GM21723 (cell line): ENCODE results near the gene SLC8A1.

ENCODE experiments used
- ATAC-seq: cut with Tn5 transposase; IDR thresholded peaks from one replicate; pipeline ENCODE4 v1.9.1; 2021; ENCODE audit warnings: mild to moderate bottlenecking, moderate library complexity; ENCODE audit not compliant: unreplicated experiment

The SLC8A1 gene

DNA sequence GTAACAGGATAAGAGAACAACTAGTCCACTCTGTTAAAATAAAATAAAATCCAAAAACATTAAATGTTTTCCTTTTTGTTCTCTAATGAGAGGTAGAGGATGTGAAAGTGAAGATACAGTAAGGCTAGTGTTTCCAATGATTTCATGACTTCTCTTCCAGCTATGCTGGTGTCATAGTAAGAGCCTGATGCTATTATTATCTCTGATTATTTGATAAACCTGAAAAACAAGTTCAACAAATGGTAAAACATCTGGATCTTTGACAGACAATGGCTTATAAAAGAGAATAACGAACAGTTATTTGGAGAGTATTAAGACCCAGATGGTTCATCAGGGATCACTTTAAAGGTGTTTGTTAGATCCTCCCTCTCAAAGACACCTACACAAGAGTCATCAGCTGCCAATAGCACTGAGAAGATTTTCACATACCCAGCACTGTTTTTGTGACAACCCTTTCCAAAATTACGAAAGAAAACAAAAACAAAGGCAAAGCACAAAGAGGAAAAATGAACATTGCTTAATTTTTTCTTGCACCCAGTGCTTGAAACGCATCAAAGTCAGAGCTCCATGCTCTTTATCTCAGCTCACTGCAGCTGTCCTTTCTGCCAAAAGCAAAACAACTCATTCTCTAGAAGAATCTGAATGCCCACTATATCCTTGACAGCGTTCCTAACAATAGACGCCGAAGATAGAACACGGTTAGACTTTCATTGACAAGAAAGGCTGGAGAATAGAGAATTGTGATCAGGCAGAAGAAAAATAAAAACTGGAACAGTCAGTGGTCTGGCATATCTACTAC, 168.6 kb downstream of the SLC8A1 start:
- no peak for ATAC-seq

DNA sequence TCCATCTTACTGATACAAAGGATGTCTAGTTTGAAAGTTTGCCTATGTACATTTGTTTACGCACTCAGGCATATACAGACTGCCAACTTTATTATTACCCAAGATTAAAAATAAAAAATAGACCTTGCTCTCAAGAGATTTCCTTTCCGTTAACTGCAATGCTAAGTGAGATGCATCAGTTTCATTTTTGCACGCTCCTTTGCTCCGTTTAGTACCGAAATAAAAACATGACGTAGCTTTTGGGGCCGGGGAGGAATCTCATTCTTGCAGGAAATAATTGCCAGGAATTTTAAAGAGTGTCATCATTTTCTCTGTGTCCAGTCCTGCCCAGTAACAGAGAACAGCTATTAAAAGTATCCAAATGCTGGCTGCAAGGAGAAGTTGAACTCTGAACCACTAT, 169.5 kb downstream of the SLC8A1 start:
- peak; percentile 50 for ATAC-seq

DNA sequence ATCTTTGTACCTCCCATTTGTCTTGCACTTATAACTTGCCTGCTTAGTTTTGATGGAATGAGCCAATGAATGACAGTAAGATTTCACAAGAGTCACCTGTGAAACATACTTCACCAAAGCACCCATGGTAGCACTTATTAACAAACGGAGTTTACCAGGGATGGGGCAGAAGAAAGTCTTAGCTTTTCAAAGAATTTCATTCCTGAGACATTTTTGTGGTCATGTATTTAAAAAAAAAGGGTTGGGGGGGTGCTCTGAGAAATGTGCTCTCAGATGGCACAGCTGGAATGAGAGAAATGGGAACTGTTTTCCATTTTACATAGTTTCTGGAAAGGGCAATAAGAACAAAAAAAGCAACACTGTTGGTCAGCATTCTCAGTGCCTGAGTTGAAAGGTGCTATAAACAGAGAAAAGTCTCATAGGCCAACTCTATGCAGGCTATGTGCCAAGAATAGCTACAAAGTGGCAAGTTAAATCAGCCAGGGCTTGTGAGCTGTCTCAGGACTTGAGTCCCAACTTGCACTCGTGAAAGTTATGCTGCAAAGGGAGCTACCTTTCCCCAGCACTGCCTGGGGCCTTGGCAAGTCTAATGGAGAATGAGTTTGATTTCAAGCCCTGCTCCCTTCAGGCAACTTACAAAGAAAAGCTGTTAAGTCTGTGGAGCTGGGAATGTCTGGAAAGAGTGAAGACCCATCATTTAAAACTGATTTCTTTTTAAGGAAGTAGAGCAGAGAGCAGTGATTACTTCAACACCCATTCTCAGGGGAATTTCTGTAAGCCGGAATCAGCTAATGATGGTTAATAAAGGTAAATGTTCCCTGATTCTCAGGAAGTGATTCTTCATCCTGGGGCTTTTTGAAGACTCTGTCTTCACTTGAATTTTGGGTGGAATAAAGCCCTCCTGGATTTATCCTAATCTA, 170.6 kb downstream of the SLC8A1 start:
- peak; percentile 66 for ATAC-seq

DNA sequence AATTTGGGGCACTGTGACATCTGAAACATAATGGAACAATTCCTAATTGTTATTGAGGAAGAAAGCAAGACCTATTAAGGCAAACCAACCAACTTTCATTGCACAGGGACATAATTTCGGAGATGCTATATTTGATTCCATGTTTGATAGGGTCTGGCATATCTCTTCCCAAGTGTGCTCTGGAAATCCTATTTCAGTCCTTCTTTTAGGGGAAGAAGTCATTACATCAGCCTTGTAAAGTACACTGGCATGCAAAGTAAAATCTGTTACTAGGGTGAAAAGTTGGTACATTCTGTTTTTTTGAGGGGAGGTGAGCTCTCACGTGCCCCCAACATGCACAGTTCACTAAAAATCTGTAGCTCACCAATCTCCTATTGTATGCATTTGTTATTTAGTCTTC, 172.4 kb downstream of the SLC8A1 start:
- ATAC-seq = no peak

DNA sequence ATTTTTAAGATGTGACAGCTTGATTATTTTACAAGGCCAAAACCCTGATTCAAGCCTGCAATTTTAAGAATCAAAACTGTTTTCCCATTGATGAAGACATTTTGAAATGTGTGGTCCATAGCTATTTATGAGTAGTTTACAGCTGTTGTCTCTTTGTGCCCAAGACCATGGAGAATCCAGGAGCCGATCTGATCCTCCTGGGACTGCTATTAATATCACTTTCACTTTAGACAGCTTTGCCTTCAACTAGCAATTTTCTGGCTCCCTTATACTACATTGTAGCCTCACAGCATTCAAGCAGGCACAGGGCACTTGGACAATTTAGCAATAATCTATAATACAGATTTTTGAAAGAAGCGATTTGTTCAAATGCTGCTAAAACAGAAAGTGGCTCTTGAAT, 172.9 kb downstream of the SLC8A1 start:
- no peak for ATAC-seq

DNA sequence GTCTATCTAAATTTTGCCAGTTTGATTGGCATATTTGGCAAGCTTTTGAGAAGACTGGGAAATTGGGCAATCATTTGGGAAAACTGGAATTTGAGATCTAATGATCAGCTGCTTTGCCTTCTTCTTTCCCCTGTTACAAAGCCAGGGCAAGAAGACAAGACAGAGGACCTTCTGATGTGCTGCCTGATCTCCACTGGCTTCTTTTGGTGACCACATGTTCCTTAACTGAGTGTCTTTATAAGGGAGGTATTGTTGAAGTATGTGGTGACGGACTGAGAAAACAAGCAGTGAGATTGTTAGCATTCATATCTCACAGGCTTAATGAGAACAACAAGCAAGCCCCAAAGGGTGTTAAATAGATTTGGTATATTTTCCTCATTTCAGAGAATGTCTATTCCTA, 175.8 kb downstream of the SLC8A1 start:
- ATAC-seq = no peak

DNA sequence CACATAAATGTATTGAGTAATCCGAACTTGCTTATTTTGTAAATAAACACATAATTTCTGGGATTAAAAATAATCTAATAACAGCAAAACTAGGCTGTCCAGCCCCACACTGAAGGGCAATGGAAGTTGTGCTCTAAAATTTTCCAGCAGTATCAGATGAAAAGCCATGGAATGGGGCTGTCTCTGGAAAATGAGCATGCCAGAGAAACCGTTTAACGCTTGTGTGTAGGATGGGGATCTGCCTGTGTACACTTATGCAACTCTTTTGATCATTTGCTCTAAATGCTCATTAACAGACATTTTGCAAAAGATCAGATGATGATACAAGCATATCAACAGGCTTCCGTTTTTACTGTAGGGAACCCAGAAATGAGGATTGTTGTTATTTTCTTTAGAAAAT, 177.6 kb downstream of the SLC8A1 start:
- no peak for ATAC-seq

DNA sequence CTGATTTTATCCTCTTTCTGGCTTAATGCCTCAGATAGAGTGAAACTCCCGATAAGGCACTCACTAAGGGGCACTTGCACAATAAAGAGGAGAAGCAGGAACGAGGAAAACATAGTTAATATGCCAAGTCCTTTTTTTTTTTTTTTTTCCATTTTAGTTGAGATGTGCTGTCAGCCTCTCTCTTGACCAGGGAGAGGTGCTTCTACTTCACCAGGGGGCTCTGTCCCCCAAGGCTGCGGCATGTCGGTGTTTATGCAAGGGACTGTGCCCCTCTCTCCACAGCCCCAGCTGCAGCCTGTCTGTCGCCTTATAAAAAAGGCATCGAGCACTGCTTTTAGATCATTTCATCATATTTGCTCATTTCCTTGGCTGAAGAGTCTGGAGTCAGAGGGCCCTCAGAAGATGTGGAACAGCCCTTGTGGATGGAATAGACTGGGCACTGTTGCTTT, 178.1 kb downstream of the SLC8A1 start:
- no peak for ATAC-seq

DNA sequence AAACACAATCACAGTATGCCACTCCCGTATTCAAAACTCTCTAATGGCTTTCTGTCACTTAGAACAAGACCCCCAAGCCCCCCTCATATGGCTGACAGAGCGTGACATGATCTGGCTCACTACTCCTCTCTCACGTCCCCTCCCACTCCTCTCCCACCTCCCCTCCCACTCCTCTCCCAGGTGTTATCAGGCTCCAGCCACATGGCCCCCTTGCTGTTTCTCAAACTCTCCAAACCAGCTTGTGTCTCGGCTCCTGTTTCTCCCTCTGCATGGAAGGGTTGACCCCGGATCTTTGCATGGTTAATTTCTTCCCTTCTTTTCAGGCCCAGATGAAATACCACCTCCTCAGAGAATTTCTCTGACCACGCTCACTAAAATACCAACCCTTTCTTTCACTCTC, 180.8 kb downstream of the SLC8A1 start:
- ATAC-seq = no peak

DNA sequence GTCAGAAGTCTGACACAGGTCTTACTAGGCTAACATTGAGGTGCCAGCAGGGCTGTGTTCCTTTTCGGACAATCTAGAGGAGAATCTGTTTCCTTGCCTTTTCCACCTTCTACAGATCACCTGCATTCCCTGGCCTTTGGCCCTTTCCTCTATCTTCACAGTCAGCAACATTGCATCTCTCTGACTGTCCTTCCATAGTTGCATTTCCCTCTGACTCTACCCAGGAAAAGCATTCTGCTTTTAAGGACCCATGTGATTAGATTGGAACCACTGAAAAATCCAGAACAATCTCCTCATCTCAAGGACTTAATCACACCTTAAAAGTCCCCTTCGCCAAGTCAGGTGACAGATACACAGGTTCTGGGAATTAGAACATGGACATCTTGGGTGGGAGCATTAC, 181.5 kb downstream of the SLC8A1 start:
- no peak for ATAC-seq

DNA sequence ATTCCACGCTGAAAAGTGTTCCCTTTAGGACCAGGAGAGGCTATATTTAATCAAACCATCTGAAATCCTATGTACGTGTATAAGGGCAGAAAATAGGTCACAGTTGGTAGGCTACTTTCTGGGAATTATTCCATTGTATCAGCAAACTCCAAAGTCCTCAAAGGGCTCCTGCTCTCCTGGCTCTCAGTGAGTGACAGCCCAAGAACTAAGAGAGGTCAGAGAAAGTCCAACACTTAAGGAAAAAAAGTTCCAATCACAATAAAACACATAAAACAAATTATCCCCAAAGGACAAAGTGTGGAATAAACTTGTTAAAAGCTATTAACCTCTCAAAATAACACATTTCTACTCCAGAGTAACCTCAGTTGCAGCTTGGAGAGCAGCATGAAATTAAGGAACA, 183.3 kb downstream of the SLC8A1 start:
- ATAC-seq = no peak

DNA sequence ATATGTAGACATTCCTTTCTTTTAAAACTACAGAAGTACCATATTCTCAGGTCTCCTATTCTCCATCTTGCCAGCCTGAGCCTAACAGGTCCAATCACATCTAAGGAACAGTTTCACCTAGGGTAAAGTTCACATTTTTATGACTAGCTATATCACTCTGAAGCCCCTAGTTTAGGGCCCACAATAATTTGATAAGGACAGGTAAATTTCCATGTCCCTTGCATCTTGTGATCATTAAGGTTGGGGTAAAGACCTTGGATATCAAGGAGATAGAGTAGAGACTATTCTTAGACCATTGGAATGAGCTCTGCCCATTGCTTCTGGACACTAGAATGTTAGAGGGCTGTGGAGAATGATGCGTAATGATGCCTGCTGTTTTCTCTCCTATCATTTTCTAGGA, 185.7 kb downstream of the SLC8A1 start:
- ATAC-seq = no peak

DNA sequence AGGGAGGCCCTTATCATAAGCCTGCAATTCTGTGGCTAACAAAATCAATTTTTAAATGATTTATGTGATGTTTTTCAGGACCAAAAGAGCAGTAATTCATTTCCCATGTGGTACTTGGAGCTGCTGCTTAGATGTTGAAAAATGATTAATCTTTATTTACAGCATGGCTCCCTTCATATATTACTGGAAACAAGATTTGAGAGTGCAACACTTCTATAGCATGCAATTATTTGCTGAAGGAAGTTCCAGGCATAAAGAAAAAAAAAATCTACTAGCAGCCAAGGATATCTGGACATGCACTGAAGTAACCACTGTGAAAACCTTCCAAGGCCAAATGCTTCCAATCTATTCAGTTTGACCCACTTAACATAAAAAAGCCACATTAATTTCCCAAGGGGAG, 186.3 kb downstream of the SLC8A1 start:
- no peak for ATAC-seq

DNA sequence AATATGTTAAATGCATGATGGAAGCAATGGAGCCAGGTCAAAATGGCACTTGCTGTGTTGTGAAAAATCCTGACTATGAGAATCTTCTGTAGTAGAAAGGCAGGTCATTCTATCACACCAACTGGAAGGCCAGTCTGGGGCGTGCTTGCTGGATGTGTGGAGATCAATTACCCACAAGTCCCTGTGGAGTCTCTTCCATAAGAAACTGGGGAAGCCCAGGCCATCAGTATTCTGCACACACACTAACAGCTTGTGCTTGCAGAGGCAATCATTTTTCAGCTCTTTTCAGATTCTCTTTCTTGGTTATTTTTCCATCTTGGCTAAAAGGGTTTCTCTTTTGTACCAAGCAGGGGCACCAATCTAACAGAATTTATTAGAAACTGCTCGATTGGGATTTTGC, 190.8 kb downstream of the SLC8A1 start:
- no peak for ATAC-seq

DNA sequence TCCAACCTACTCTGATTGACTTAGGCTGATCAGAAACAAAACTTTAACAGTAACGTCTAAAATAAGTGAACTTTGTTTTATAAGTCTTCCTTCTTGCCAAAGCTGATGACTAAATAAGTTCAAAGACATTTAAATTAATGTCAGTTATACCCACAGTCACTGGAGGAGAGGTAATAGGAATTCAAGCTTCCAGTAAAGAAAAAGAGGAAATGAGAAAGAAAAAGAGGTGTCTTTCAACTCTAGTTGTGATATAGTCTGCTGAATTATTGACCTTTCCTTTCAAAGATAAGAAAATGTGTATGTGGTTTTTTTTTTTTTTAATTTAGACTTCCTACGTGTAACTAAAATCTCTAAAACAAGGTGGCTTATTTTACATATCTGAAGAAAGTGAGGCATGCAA, 191.5 kb downstream of the SLC8A1 start:
- peak; percentile 53 for ATAC-seq

DNA sequence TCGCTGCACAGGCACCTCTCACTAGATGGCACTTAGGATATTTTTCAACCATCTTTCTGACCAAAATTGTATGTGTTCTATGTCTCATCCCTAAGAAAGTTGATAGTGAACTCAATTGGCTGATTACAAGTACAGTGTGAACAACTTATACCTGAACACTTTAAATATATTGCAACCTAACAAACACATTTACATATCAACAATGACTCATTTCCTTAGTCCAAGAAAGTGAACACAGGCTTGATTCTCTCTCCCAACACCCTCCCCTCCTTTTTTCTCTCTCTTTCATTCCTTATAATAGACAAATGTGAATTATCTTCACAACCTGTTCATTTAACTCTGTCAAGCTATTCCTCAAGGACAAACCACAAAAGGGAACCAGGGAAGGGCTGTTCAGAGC, 192.0 kb downstream of the SLC8A1 start:
- no peak for ATAC-seq

DNA sequence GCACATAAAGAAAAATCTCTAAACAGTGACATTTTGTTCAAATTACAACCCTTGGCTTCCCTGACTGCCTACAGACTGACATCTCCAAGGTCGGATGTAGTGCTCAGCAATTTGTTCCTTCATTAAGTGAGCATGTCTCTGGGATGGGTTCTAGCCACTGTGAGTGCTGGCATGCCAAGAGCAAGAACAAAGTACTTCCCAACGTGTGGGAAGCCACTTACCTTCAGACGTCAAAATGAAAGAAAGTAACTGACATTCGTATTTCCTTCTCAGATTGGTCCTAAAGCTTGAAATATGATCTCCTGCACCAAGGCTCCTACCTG, 193.8 kb downstream of the SLC8A1 start:
- ATAC-seq = no peak

DNA sequence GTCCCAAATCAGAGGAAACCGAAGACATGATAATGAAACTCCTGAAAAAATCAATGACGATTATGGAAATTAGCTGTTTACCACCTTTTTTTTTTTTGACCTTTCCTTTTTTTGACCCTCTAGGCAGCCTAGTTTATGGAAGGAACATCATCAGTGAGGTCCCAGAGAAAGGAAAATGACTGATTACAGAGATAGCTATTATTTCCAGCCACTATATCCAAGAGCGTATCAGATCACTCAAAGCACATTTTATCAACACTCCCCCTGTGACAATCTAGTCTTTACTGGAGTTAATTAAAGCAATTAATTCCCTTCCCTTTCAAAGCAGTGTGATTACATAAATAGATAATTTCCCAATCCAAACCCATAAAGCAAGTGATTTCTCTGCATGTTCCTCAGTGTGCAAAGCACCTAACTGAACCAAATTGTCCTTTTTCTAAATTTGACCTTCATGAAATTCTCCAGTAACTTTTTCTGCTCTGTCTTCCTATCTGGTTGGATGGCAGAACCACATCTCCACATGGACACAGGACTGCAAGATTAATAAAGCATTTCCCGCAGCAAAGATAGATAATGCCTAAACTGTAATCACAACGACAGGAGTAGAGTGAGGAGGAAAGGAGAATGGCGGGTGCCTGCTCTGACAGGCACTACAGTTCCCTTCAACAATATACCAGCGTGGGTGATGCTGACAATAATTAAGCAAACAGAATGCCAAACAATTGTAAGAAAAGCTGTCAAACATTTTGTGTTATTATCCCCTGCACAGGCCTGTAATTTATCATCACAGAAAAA, 194.4 kb downstream of the SLC8A1 start:
- ATAC-seq = no peak

DNA sequence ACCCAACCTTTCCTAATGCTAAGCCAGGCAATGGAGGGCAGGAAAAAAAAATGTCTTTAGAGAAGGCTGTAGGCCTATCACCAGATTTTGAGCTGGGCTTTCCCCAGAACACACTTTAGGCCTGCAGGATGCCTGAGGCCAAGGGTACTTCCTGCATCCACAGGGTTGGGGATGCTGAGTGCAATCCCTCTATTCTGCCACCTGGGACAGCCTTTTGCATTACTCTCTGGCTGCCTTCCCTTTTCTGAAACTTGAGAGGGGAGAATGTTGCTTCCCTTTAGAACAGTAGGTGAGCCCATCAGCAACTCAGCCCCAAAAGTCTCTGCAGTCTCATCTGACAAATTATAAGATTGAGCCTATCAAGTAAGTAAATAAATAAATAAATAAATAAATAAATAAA, 195.2 kb downstream of the SLC8A1 start:
- no peak for ATAC-seq

DNA sequence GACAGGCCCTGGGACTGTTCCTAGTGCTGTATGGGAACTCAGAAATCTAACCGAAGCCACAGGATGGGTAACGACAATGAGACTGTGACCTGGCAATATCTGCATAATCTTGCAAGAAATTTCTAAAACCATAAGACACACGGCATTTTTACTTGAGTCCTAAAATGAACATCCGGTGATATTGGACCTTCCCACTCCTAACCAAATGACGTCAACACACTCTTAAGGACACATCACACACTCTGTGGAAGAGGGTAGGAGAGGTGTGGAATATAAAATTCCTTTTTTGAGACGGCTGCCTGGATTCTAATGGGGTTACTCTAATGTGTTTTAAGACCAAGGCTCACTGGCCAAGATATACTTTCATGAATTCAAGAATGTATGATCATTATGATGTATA, 195.9 kb downstream of the SLC8A1 start:
- no peak for ATAC-seq

DNA sequence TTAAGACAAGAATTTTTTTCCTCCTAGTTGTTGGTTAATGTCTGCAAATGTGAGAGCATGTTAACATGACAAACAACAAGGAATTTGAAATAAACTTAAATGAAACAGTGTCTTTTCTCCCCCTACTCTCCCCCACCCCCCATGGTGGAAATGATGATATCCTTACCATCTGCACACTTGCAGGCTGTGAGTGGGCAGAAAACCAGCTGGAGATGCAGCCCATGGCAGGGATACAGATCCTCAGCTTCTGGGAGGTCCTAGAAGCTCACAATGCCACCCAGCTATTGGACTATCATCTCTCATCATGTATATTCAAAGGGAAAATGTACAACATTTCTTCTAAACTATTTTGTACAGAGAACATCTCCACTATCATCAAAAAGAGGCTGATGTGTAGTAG, 196.8 kb downstream of the SLC8A1 start:
- ATAC-seq = no peak
